SK-N-SH (cell line): Measurements from ENCODE around the gene NF2.

Experiments
- ELF1 ChIP-seq: IDR thresholded peaks from 2 replicates; pipeline ENCODE4 v1.4.0; 2012
- FOSL2 ChIP-seq: IDR thresholded peaks from 2 replicates; pipeline ENCODE4 v1.4.0; 2012; ENCODE audit warnings: low read depth, mild to moderate bottlenecking, moderate library complexity, borderline replicate concordance
- FOXM1 ChIP-seq: IDR thresholded peaks from 2 replicates; pipeline ENCODE4 v1.4.0; 2012; ENCODE audit warnings: low read depth, mild to moderate bottlenecking
- JUND ChIP-seq: IDR thresholded peaks from 2 replicates; pipeline ENCODE4 v1.4.0; 2012
- NFIC ChIP-seq: IDR thresholded peaks from 2 replicates; pipeline ENCODE4 v1.4.0; 2012; ENCODE audit warnings: borderline replicate concordance
- POLR2AphosphoS5 ChIP-seq: IDR thresholded peaks from 2 replicates; pipeline ENCODE4 v1.6.1; 2012; ENCODE audit warnings: low read depth, low read length
- RAD21 ChIP-seq: IDR thresholded peaks from 2 replicates; pipeline ENCODE4 v1.6.1; 2012; ENCODE audit warnings: mild to moderate bottlenecking, low read length
- RCOR1 ChIP-seq: fragments of 150-350 bp; IDR thresholded peaks from 2 replicates; pipeline ENCODE4 v1.6.1; 2017; ENCODE audit warnings: antibody characterized with exemption, low read length
- SMC3 ChIP-seq: IDR thresholded peaks from 2 replicates; pipeline ENCODE4 v1.6.1; 2012; ENCODE audit warnings: low read depth, low read length, improper control_type of control experiment
- TAF1 ChIP-seq: IDR thresholded peaks from 2 replicates; pipeline ENCODE4 v1.6.1; 2012; ENCODE audit warnings: low read depth, mild to moderate bottlenecking, low read length, moderate library complexity, borderline replicate concordance
- USF1 ChIP-seq: IDR thresholded peaks from 2 replicates; pipeline ENCODE4 v1.4.0; 2012; ENCODE audit warnings: low read depth, borderline replicate concordance
- TF ChIP-seq, protein P1 (sequence below): fragments of 200-600 bp; sonication (generic); IDR thresholded peaks from 2 replicates; pipeline ENCODE4 v1.6.1; 2017; ENCODE audit warnings: antibody characterized with exemption, mild to moderate bottlenecking, moderate library complexity
- TF ChIP-seq, protein P2 (sequence below): fragments of 150-350 bp; IDR thresholded peaks from 2 replicates; pipeline ENCODE4 v1.6.1; 2016; ENCODE audit warnings: mild to moderate bottlenecking, low read depth, low read length

GRCh38 chr22:29574762-29575450 is 28.5 kb upstream of the NF2 start:
- TF ChIP-seq POLR2AphosphoS5 (no peak), JUND (no peak), RAD21 (no peak), TAF1 (no peak), NFIC (no peak), ELF1 (no peak), RCOR1 (no peak), SMC3 (no peak), FOSL2 (no peak), FOXM1 (no peak), USF1 (no peak)
- TF ChIP-seq, protein P1, sequence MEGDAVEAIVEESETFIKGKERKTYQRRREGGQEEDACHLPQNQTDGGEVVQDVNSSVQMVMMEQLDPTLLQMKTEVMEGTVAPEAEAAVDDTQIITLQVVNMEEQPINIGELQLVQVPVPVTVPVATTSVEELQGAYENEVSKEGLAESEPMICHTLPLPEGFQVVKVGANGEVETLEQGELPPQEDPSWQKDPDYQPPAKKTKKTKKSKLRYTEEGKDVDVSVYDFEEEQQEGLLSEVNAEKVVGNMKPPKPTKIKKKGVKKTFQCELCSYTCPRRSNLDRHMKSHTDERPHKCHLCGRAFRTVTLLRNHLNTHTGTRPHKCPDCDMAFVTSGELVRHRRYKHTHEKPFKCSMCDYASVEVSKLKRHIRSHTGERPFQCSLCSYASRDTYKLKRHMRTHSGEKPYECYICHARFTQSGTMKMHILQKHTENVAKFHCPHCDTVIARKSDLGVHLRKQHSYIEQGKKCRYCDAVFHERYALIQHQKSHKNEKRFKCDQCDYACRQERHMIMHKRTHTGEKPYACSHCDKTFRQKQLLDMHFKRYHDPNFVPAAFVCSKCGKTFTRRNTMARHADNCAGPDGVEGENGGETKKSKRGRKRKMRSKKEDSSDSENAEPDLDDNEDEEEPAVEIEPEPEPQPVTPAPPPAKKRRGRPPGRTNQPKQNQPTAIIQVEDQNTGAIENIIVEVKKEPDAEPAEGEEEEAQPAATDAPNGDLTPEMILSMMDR, result no peak
- TF ChIP-seq, protein P2, sequence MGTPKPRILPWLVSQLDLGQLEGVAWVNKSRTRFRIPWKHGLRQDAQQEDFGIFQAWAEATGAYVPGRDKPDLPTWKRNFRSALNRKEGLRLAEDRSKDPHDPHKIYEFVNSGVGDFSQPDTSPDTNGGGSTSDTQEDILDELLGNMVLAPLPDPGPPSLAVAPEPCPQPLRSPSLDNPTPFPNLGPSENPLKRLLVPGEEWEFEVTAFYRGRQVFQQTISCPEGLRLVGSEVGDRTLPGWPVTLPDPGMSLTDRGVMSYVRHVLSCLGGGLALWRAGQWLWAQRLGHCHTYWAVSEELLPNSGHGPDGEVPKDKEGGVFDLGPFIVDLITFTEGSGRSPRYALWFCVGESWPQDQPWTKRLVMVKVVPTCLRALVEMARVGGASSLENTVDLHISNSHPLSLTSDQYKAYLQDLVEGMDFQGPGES, result no peak
